ENCODE data around the gene RCAN1. TPM values are rescaled to one million over a fixed set of nuclear protein-coding genes. Genes with fewer than 3 reads are reported as not detected.
A peak's percentile ranks its signal among the peaks of the same experiment; 100 is the strongest.
"Not testable (repeated sequence)": the region's sequence is repeated elsewhere in the genome, so short reads cannot be mapped to it uniquely, and the experiment has no call there.

Gene RCAN1
- total RNA-seq, 1 experiment from 2014 or later = 28.3 TPM

DNA sequence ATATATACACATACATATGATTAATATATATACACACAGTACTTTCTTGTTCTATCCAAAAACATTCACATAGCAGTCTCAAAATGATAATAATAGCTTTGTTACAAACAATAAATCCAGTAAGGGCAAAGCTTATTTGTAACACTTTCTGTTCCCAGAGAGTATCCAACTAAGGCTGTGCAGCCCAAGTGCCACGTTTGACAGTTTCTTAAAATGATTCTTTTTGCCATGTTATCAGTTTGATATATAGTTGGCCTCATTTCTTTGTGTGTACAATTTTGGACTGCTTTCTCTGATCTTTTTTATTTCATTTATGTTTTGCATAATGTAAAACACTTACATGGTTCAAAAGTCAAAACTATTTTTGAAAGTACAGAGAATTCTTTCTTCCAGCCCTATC is 114.7 kb downstream of the RCAN1 start:
- no peak for DNase-seq
- Histone ChIP-seq H3K36me3 (no peaks in the 10 kb centered on the region), H3K27me3 (no peaks in the 10 kb centered on the region), H3K4me1 (no peaks in the 10 kb centered on the region), H3K9me3 (replicated peaks) (peaks cover 8% of the 10 kb centered on the region), H3K4me3 (no peak overlapping the region), H3K27ac (no peak overlapping the region)

DNA sequence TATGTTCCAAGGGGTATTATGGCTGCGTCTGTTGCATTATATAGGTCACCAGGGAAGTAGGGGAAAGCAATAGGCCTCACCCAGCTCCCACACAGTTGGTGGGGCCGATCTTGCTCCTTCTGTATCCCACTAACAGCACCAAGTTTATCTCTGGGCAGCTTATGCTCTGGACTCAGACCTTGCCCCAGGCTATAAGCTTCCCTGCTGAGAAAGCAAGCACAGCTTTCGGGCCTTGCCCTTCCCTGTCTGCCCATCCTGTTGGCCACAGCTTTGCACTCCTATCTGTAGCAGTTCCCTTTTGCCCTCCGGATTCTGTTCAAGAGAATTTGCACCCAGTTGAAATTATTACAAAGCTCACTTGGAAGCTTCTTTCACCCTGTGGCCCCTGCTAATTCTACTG is 115.8 kb downstream of the RCAN1 start:
- Histone ChIP-seq H3K4me3 (no peak overlapping the region), H3K27me3 (no peaks in the 10 kb centered on the region), H3K27ac (no peak overlapping the region), H3K36me3 (no peaks in the 10 kb centered on the region), H3K4me1 (no peaks in the 10 kb centered on the region), H3K9me3 (replicated peaks) (peaks cover 8% of the 10 kb centered on the region)
- DNase-seq = peak in 1 of 2 experiments; percentile 18

DNA sequence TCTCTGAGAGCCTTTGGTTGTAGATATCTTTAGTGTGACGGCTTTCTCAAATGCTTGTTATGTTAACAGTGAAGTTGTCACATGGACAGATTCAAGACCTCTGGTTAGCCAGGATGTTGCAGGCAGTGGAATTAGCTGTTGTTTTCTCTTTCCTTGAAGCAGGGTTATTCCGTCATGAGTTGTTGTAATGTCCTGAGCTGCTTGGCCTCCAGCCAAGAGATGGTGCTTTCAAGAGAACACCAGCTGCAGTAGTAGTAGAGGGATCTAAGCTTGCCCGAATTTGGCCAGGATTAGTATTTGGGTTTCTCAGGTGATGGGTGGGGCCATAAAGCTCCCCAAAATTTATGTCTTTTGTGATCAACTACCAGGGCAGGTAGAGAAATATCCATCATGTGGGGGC is 116.3 kb downstream of the RCAN1 start:
- H3K4me1 ChIP-seq = no peaks in the 10 kb centered on the region
- peak; percentile 43 to 61 for DNase-seq
- H3K27ac ChIP-seq = no peak overlapping the region
- H3K9me3 ChIP-seq (replicated peaks) = peaks cover 8% of the 10 kb centered on the region
- no peak overlapping the region for H3K4me3 ChIP-seq
- no peaks in the 10 kb centered on the region for H3K36me3 ChIP-seq
- H3K27me3 ChIP-seq = no peaks in the 10 kb centered on the region

DNA sequence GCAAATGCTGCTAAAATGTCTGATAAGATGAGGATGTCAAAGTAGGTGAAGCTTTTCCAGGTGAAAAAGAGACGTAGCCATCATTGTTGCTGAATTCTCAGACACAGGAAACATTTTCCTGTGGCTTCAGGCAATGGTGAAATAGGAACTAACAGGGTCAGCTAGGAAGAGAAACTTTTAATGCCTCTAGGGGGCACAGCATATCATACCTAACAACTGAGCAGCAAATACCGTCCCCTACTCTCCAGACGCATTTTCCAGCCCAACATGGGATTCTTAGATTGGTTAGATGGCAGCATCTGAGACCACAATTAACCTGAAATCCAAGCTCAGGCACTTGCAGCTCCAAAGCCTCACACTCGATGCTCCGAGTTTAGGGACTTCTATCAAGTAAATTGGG is 131.1 kb downstream of the RCAN1 start:
- not testable (repeated sequence) for H3K27me3 ChIP-seq; DNase-seq; H3K27ac ChIP-seq; H3K4me1 ChIP-seq; H3K9me3 ChIP-seq (replicated peaks); H3K36me3 ChIP-seq; H3K4me3 ChIP-seq

DNA sequence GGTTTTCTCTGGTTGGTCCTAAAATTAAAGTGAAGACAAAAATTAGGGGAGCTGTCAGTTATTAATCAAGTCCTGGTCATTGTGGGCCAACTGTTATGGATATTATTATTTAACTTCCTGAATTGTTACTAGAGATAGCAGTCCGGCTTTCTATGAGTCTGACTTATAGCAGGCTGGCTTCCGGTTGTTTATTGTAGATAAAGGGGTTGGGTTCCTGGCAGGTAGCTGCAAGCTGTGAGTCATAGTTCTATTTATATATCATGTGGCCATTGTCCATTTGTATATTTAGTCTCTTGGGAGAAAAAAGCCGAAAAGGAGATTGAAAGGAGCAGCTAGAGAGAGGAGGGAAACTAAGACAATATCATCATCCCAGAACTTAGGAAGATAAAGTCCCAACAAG is 131.5 kb downstream of the RCAN1 start:
- not testable (repeated sequence) for DNase-seq; H3K27me3 ChIP-seq; H3K4me1 ChIP-seq; H3K36me3 ChIP-seq; H3K27ac ChIP-seq; H3K4me3 ChIP-seq; H3K9me3 ChIP-seq (replicated peaks)

DNA sequence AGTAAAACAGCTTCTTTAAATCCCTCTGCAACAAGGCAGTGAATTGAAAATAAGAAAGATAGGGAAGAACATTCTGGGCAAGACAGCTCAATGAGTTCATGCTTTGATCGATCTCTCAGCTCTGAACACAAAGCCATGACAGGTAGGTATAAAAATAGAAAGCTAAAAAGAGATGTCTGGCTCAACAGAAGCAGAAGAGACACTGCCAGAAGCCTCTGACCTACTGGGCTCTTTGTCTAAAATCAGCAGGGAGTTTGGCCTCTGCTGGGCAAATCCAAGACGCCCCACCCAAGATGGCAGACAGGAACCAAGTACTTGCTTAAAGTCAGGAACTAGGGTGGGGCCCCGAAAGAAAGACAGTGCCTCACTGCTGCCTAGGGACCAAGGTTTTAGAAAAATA is 147.6 kb downstream of the RCAN1 start:
- H3K27me3 ChIP-seq; H3K9me3 ChIP-seq (replicated peaks); H3K27ac ChIP-seq; H3K36me3 ChIP-seq; H3K4me1 ChIP-seq; H3K4me3 ChIP-seq; DNase-seq: not testable (repeated sequence)

Other genes with a start within 250 kb of the RCAN1 start
- gene SMIM11, start 239.6 kb downstream of the RCAN1 start, total RNA-seq (2014; rRNA removed; shearing (Covaris generic)) = 15.5 and 36.8 TPM in 2 replicates
- gene SMIM34, start 191.2 kb downstream of the RCAN1 start, total RNA-seq (2014; rRNA removed; shearing (Covaris generic)) = not detected in 2 replicates
- gene KCNE1, start 102.9 kb downstream of the RCAN1 start, total RNA-seq (2014; rRNA removed; shearing (Covaris generic)) = 0.06 and 0.13 TPM in 2 replicates
- 0.03 TPM in 1 of 2 replicates, not detected in the other for gene CLIC6, start 53.9 kb upstream of the RCAN1 start, total RNA-seq (2014; rRNA removed; shearing (Covaris generic))

Data from SJCRH30 (cell line).